A673 (cell line): ENCODE results near the gene MIF.

Source experiments
- CTCF ChIP-seq: fragments of 300-800, 200-600 bp; sonication (generic); conservative IDR thresholded peaks from 2 replicates; pipeline ENCODE4 v1.5.1; 2017; ENCODE audit warnings: low read depth, mild to moderate bottlenecking, antibody characterized with exemption, low read length, moderate library complexity, mixed read lengths
- EZH2 ChIP-seq: fragments of 200-600 bp; sonication (generic); IDR thresholded peaks from 2 replicates; pipeline ENCODE4 v1.6.1; 2017; ENCODE audit warnings: borderline replicate concordance, low read depth, mild to moderate bottlenecking, mixed read lengths, antibody characterized with exemption, low read length; ENCODE audit not compliant: poor library complexity, severe bottlenecking

GRCh38 chr22:23894710-23895598, 771 bp downstream of the MIF start:
- TF ChIP-seq CTCF = peak; percentile 51
- TF ChIP-seq EZH2 = no peak
